H1 (cell line): ENCODE measurements around the gene LAMC3. TPM values are rescaled to one million over a fixed set of nuclear protein-coding genes. Genes with fewer than 3 reads are reported as not detected.

Source experiments
- CTCF ChIA-PET: fragments of 300-600 bp; sonication (Branson Sonifier 250); formaldehyde crosslinking; loops from one replicate; lab custom pipeline; 2021; ENCODE audit not compliant: partially characterized antibody; lab: Charles Lee
- POLR2A ChIA-PET: fragments of 300-600 bp; sonication (Branson Sonifier 250); formaldehyde crosslinking; loops from one replicate; lab custom pipeline; 2021; ENCODE audit warnings: inconsistent platforms; ENCODE audit not compliant: partially characterized antibody; lab: Charles Lee
- DNase-seq, 2 experiments: peaks; one replicate each; pipeline versions ENCODE4 v3.0.0 to v3.0.0-alpha.2; 2010 to 2022; ENCODE audit warnings: low spot score in 2 of 2, low read depth in 1 of 2, mixed read lengths in 1 of 2
- FAIRE-seq: peaks from 2 replicates; lab custom pipeline; 2011; peaks lifted over from hg19 to GRCh38; lab: Jason Lieb, UNC
- H2AFZ ChIP-seq: 2 replicates; pipeline ENCODE4 v1.8.1; 2012; ENCODE audit warnings: low read length, inconsistent platforms
- H2AK5ac ChIP-seq: 2 replicates; pipeline ENCODE4 v1.6.1; 2013; ENCODE audit warnings: low read depth, low read length
- H2BK120ac ChIP-seq: replicated peaks from 2 replicates; pipeline ENCODE3; 2013; ENCODE audit warnings: low read depth, low read length, inconsistent platforms
- H2BK12ac ChIP-seq: 2 replicates; pipeline ENCODE4 v1.6.1; 2013; ENCODE audit warnings: low read depth, low read length
- H2BK15ac ChIP-seq: 2 replicates; pipeline ENCODE4 v1.6.1; 2013; ENCODE audit warnings: low read length
- H2BK20ac ChIP-seq: 2 replicates; pipeline ENCODE4 v1.6.1; 2013; ENCODE audit warnings: low read length
- H2BK5ac ChIP-seq: 2 replicates; pipeline ENCODE4 v1.6.1; 2013; ENCODE audit warnings: low read depth, low read length
- H3K14ac ChIP-seq: 2 replicates; pipeline ENCODE4 v1.6.1; 2013; ENCODE audit warnings: inconsistent platforms; ENCODE audit not compliant: insufficient read length
- H3K18ac ChIP-seq: 2 replicates; pipeline ENCODE4 v1.6.1; 2013; ENCODE audit warnings: low read length; ENCODE audit errors: extremely low read depth
- H3K23ac ChIP-seq: 2 replicates; pipeline ENCODE4 v1.6.1; 2013; ENCODE audit warnings: inconsistent platforms; ENCODE audit not compliant: insufficient read length
- H3K23me2 ChIP-seq: 2 replicates; pipeline ENCODE4 v1.6.1; 2013; ENCODE audit warnings: low read depth, low read length
- H3K27ac ChIP-seq: 2 replicates; pipeline ENCODE4 v1.6.1; 2011; ENCODE audit warnings: low read depth, low read length, inconsistent platforms
- H3K27me3 ChIP-seq, 4 experiments: replicated peaks in 1 of 4; 1 replicate in 1 of 4; 2 replicates in 3 of 4; pipeline versions ENCODE4 v1.6.1 to v1.8.1; 2011 to 2013; ENCODE audit warnings: low read length in 3 of 4, mild to moderate bottlenecking in 3 of 4, inconsistent platforms in 2 of 4, mixed read lengths in 2 of 4, moderate library complexity in 1 of 4; ENCODE audit not compliant: control insufficient read depth in 3 of 4, insufficient read depth in 3 of 4; ENCODE audit errors: extremely low read depth in 1 of 4
- H3K36me3 ChIP-seq, 4 experiments: 2 replicates each; pipeline versions ENCODE4 v1.6.1 to v1.8.1; 2011 to 2013; ENCODE audit warnings: mild to moderate bottlenecking in 4 of 4, low read length in 3 of 4, moderate library complexity in 2 of 4, control low read depth in 1 of 4, inconsistent platforms in 1 of 4; ENCODE audit not compliant: insufficient read depth in 4 of 4, control insufficient read depth in 2 of 4
- H3K4ac ChIP-seq: replicated peaks from 2 replicates; pipeline ENCODE3; 2013; ENCODE audit warnings: low read length, low read depth, mixed read lengths, inconsistent platforms; ENCODE audit not compliant: insufficient read length
- H3K4me1 ChIP-seq, 4 experiments: replicated peaks in 1 of 4; 1 replicate in 1 of 4; 2 replicates in 3 of 4; pipeline versions ENCODE4 v1.6.1 to v1.8.1; 2011 to 2013; ENCODE audit warnings: low read length in 3 of 4, inconsistent platforms in 2 of 4, mixed read lengths in 1 of 4; ENCODE audit not compliant: insufficient read depth in 4 of 4, control insufficient read depth in 3 of 4
- H3K4me2 ChIP-seq, 2 experiments: 2 replicates each; pipeline versions ENCODE4 v1.6.1 to v1.8.1; 2011 to 2013; ENCODE audit warnings: low read depth in 2 of 2, low read length in 2 of 2, control low read depth in 1 of 2, inconsistent platforms in 1 of 2, mild to moderate bottlenecking in 1 of 2; ENCODE audit not compliant: insufficient read depth in 1 of 2
- H3K4me3 ChIP-seq, 4 experiments: fragments of 200-600, 300-600 bp in 1 of 4; sonication (generic), shearing (Covaris generic), sonication (Bioruptor Twin) in 1 of 4; 2 replicates each; pipeline versions ENCODE4 v1.5.1 to v1.8.1; 2011 to 2016; ENCODE audit warnings: low read length in 4 of 4, low read depth in 3 of 4, control low read depth in 2 of 4, inconsistent platforms in 2 of 4, mild to moderate bottlenecking in 2 of 4, mixed read lengths in 1 of 4, moderate library complexity in 1 of 4; ENCODE audit not compliant: insufficient read depth in 2 of 4; ENCODE audit errors: extremely low read depth in 1 of 4
- H3K56ac ChIP-seq: replicated peaks from 2 replicates; pipeline ENCODE3; 2013; ENCODE audit warnings: low read depth, mild to moderate bottlenecking, mixed read lengths, low read length, inconsistent platforms; ENCODE audit not compliant: insufficient read length
- H3K79me1 ChIP-seq: 2 replicates; pipeline ENCODE4 v1.6.1; 2013; ENCODE audit warnings: low read depth, low read length, control low read depth
- H3K79me2 ChIP-seq, 2 experiments: 2 replicates each; pipeline versions ENCODE4 v1.6.1 to v1.8.1; 2012 to 2013; ENCODE audit warnings: low read length in 2 of 2, mild to moderate bottlenecking in 2 of 2, inconsistent platforms in 1 of 2; ENCODE audit not compliant: insufficient read depth in 2 of 2, control insufficient read depth in 1 of 2
- H3K9ac ChIP-seq, 4 experiments: replicated peaks in 1 of 4; 1 replicate in 1 of 4; 2 replicates in 3 of 4; pipeline versions ENCODE4 v1.6.1 to v1.8.1; 2011 to 2013; ENCODE audit warnings: low read depth in 3 of 4, low read length in 3 of 4, control low read depth in 2 of 4, mild to moderate bottlenecking in 2 of 4, moderate library complexity in 2 of 4, inconsistent platforms in 1 of 4; ENCODE audit errors: extremely low read depth in 1 of 4
- H3K9me3 ChIP-seq, 2 experiments: 2 replicates each; pipeline versions ENCODE4 v1.6.1 to v1.8.1; 2012 to 2013; ENCODE audit warnings: mild to moderate bottlenecking in 2 of 2, moderate library complexity in 2 of 2, control low read depth in 1 of 2, inconsistent platforms in 1 of 2, low read depth in 1 of 2, low read length in 1 of 2, mixed read lengths in 1 of 2; ENCODE audit not compliant: insufficient read depth in 2 of 2
- H4K20me1 ChIP-seq, 2 experiments: replicated peaks in 1 of 2; 2 replicates each; pipeline versions ENCODE3 to v1.8.1; 2011 to 2013; ENCODE audit warnings: inconsistent platforms in 2 of 2, low read length in 2 of 2, mild to moderate bottlenecking in 1 of 2; ENCODE audit not compliant: insufficient read depth in 2 of 2, control insufficient read depth in 1 of 2
- H4K5ac ChIP-seq: 2 replicates; pipeline ENCODE4 v1.6.1; 2013; ENCODE audit warnings: low read length, low read depth, mixed read lengths, inconsistent platforms; ENCODE audit not compliant: insufficient read length
- H4K8ac ChIP-seq: 2 replicates; pipeline ENCODE4 v1.8.0; 2013; ENCODE audit warnings: mild to moderate bottlenecking, moderate library complexity, low read length, inconsistent platforms; ENCODE audit not compliant: insufficient read depth; ENCODE audit errors: extremely low read depth
- H4K91ac ChIP-seq: replicated peaks from 2 replicates; pipeline ENCODE3; 2013; ENCODE audit warnings: low read length, mixed read lengths, inconsistent platforms; ENCODE audit not compliant: insufficient read length
- ASH2L ChIP-seq: fragments of 200-600, 300-600 bp; sonication (generic); IDR thresholded peaks from one replicate; pipeline ENCODE4 v1.7.1; 2017; ENCODE audit warnings: low read length
- BACH1 ChIP-seq: IDR thresholded peaks from 2 replicates; pipeline ENCODE4 v1.6.1; 2012; ENCODE audit warnings: low read length, improper control_type of control experiment
- CTBP2 ChIP-seq: IDR thresholded peaks from 2 replicates; pipeline ENCODE4 v1.7.0; 2011; ENCODE audit warnings: borderline replicate concordance, mild to moderate bottlenecking, moderate library complexity, mixed read lengths, low read length; ENCODE audit not compliant: insufficient read depth, insufficient read length
- EZH2 ChIP-seq: fragments of 200-600 bp; sonication (generic); IDR thresholded peaks from 2 replicates; pipeline ENCODE4 v1.7.1; 2012; ENCODE audit warnings: low read depth, mild to moderate bottlenecking, moderate library complexity, low read length, inconsistent platforms; ENCODE audit not compliant: severe bottlenecking
- GTF2F1 ChIP-seq: IDR thresholded peaks from 2 replicates; pipeline ENCODE4 v1.6.1; 2012; ENCODE audit warnings: low read depth, low read length, improper control_type of control experiment, borderline replicate concordance
- HDAC6 ChIP-seq: IDR thresholded peaks from one replicate; pipeline ENCODE4 v1.7.1; 2012; ENCODE audit warnings: low read depth, mild to moderate bottlenecking, inconsistent platforms, low read length, moderate library complexity
- JUN ChIP-seq: IDR thresholded peaks from 2 replicates; pipeline ENCODE4 v1.6.1; 2011; ENCODE audit warnings: low read depth, mild to moderate bottlenecking, improper control_type of control experiment, low read length
- NRF1 ChIP-seq: IDR thresholded peaks from 2 replicates; pipeline ENCODE4 v1.6.1; 2011; ENCODE audit warnings: mild to moderate bottlenecking, low read depth, low read length, improper control_type of control experiment
- PHF8 ChIP-seq: fragments of 200-600 bp; sonication (generic); conservative IDR thresholded peaks from 2 replicates; pipeline ENCODE4 v1.7.1; 2012; ENCODE audit warnings: low read depth, mild to moderate bottlenecking, inconsistent platforms, low read length, moderate library complexity
- POLR2A ChIP-seq, 2 experiments: IDR thresholded peaks; 1 replicate in 1 of 2; 2 replicates in 1 of 2; pipeline ENCODE4 v1.6.1; 2011; ENCODE audit warnings: low read depth in 2 of 2, low read length in 2 of 2, mild to moderate bottlenecking in 2 of 2; ENCODE audit errors: control extremely low read depth in 1 of 2
- SIRT6 ChIP-seq: IDR thresholded peaks from one replicate; pipeline ENCODE4 v1.7.1; 2012; ENCODE audit warnings: low read length, inconsistent platforms
- SP1 ChIP-seq: IDR thresholded peaks from 2 replicates; pipeline ENCODE4 v1.6.1; 2011; ENCODE audit warnings: low read depth, low read length
- SP2 ChIP-seq: IDR thresholded peaks from 2 replicates; pipeline ENCODE4 v1.6.1; 2012; ENCODE audit warnings: mild to moderate bottlenecking, low read length, inconsistent platforms
- SRF ChIP-seq: IDR thresholded peaks from 2 replicates; pipeline ENCODE4 v1.6.1; 2011; ENCODE audit warnings: mild to moderate bottlenecking, low read depth, low read length, moderate library complexity
- TBP ChIP-seq: IDR thresholded peaks from 2 replicates; pipeline ENCODE4 v1.6.1; 2011; ENCODE audit warnings: low read depth, low read length, improper control_type of control experiment
- YY1 ChIP-seq: IDR thresholded peaks from 2 replicates; pipeline ENCODE4 v1.6.1; 2011; ENCODE audit warnings: low read depth, mild to moderate bottlenecking, low read length
- WGBS, 2 experiments: shearing (Covaris generic) in 1 of 2; methylation state at CpG; one replicate each; pipeline versions ENCODE4 v1.1.6 to v1.1.7; 2013 to 2015; ENCODE audit warnings: low lambda C conversion rate in 2 of 2, mixed read lengths in 2 of 2, inconsistent platforms in 1 of 2, low coverage in 1 of 2, missing lambda C conversion rate in 1 of 2; ENCODE audit not compliant: insufficient replicate concordance in 2 of 2, insufficient coverage in 1 of 2, insufficient read length in 1 of 2; ENCODE audit errors: extremely low coverage in 1 of 2, missing lambda C conversion rate in 1 of 2; 5-methylcytosine and 5-hydroxymethylcytosine counted together
- polyA plus RNA-seq, 7 experiments: library from polyadenylated mRNA; depleted of rRNA in 3 of 7; stranded (reverse) in 5 of 7; unstranded in 2 of 7; fragments of >200 nt in 5 of 7; fragments of 200-250 nt in 2 of 7; gene quantifications; 1 replicate in 5 of 7; 2 replicates in 1 of 7; 4 replicates in 1 of 7; pipeline versions ENCODE4 v1.2.1 to v1.2.3, GENCODE V29; 2011 to 2013; ENCODE audit warnings: missing spikeins in 2 of 7, mixed read lengths in 2 of 7
- total RNA-seq: library from RNA; stranded (reverse); fragmentation: NEBNext Ultra II Directional; extraction: Animal tissue kit (Norgen Biotek cat#: 25700); gene quantifications from 2 replicates; pipeline ENCODE4 v1.2.1, GENCODE V29; 2021

Gene LAMC3
- total and polyA plus RNA-seq, 2 of the 8 experiments (the other 6 are each of a cell fraction or from before 2014, with no cell fraction given): 9.3 to 12.3 TPM

- no peak overlapping the region for H2BK120ac ChIP-seq
- WGBS, 2 experiments: 93% methylated on average over 2 of the region's 2 CpGs; no CpG with 5 or more reads in 1 of the 2 experiments
- H3K23ac ChIP-seq: no peak overlapping the region
- no peak overlapping the region for H2BK15ac ChIP-seq
- peaks cover 0 to 9% of the 10 kb centered on the region in 2 experiments; a peak in 2 of 4 replicates for H3K79me2 ChIP-seq
- no peaks in the 10 kb centered on the region for H4K20me1 ChIP-seq
- H3K14ac ChIP-seq: no peak overlapping the region
- 0 out of 7 replicates have a peak, but pooled peaks cover 0 to 3% (median 0%) of the 10 kb centered on the region in 4 experiments for H3K4me1 ChIP-seq
- DNase-seq (no peak), FAIRE-seq (no peak)
- POLR2A ChIA-PET: interaction anchor here (1.0 to 32.4 kb wide), 2 partner anchors 18 to 106 kb away, joined by 3 to 751 read pairs; partner anchors contain the start of gene AIF1L
- no peak overlapping the region for H2BK12ac ChIP-seq
- H3K4me2 ChIP-seq: no peak overlapping the region
- H4K5ac ChIP-seq: no peak overlapping the region
- peaks cover 7% of the 10 kb centered on the region; the same call in 1 of the 2 replicates for H3K23me2 ChIP-seq
- H3K4me3 ChIP-seq: no peak overlapping the region
- CTCF ChIA-PET: no interaction called here
- no peak overlapping the region for H3K56ac ChIP-seq
- H2BK5ac ChIP-seq: no peak overlapping the region
- no peak overlapping the region for H2AFZ ChIP-seq
- H3K36me3 ChIP-seq: peaks cover 15 to 47% (median 37%) of the 10 kb centered on the region in 4 experiments; a peak in 7 of 8 replicates
- H3K27ac ChIP-seq: no peak overlapping the region
- H4K8ac ChIP-seq: no peak overlapping the region
- H3K9me3 ChIP-seq: no peaks in the 10 kb centered on the region
- no peak overlapping the region for H3K18ac ChIP-seq
- H3K27me3 ChIP-seq: no peaks in the 10 kb centered on the region
- H3K9ac ChIP-seq: no peak overlapping the region
- no peak overlapping the region for H4K91ac ChIP-seq
- H3K79me1 ChIP-seq: peaks cover 6% of the 10 kb centered on the region
- H3K4ac ChIP-seq: no peak overlapping the region
- H2AK5ac ChIP-seq: no peak overlapping the region
- no peak overlapping the region for H2BK20ac ChIP-seq
- TF ChIP-seq SP2: no peak
- TF ChIP-seq ASH2L: no peak
- no peak for TF ChIP-seq CTBP2
- TF ChIP-seq NRF1: no peak
- TF ChIP-seq SIRT6: no peak
- no peak for TF ChIP-seq PHF8
- no peak for TF ChIP-seq YY1
- no peak for TF ChIP-seq BACH1
- no peak for TF ChIP-seq GTF2F1
- TF ChIP-seq EZH2: no peak
- no peak for TF ChIP-seq SP1
- no peak; a peak in 1 of 3 replicates for TF ChIP-seq POLR2A (IDR thresholded peaks at IDR 0.05; ENCODE audit: control extremely low read depth in 1 of 2, low read depth in 2 of 2, low read length in 2 of 2)
- no peak for TF ChIP-seq SRF
- no peak for TF ChIP-seq TBP
- TF ChIP-seq HDAC6: no peak
- TF ChIP-seq JUN: no peak
Measured at GRCh38 chr9:131121346-131121745, 112.4 kb downstream of the LAMC3 start.
